ENCODE data around the gene SELENOF.

Gene SELENOF

GRCh38 chr1:86865973-86866637 lies 47.8 kb downstream of the SELENOF start:
- TF ChIP-seq CTCF (IDR thresholded peaks at IDR 0.05) = no peak

DNA sequence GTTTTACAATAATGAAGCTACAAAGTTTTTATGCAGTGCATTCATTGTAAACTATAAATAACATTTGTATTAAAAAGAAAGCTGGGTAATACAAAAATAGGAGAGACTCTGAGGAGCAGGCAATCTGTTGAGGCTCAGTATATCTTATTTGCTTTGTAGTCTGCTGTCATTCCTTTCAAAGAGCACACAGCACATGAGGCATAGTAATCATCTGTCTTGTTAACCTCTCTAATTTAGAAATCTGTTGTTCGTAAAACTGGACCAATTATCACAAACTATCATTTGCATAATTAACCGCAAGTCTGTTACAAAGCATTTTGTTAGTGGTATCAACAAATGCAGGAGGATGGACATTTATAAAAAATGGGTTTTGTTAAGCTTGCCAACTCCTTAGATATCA lies 51.0 kb downstream of the SELENOF start:
- no peak for TF ChIP-seq CTCF (IDR thresholded peaks at IDR 0.05)

DNA sequence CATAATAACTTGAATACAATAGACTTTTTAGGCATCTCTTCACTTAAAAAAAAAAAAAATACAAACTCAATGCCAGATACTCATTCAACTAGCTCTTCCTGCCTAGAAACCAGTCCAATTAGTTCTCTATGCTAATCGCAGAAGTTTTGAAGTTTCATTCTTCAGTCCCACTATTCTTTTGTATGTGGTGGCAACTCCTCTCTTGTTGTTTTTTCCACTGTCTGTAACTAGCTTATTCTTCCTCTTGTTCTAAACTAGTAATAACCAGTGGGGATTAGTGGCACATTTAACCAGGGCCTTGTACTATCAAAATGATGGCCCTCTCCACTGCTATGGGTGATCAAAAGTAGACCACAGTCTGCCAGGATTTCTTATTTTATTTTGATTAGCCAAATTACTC lies 52.5 kb downstream of the SELENOF start:
- no peak for TF ChIP-seq CTCF (IDR thresholded peaks at IDR 0.05)

DNA sequence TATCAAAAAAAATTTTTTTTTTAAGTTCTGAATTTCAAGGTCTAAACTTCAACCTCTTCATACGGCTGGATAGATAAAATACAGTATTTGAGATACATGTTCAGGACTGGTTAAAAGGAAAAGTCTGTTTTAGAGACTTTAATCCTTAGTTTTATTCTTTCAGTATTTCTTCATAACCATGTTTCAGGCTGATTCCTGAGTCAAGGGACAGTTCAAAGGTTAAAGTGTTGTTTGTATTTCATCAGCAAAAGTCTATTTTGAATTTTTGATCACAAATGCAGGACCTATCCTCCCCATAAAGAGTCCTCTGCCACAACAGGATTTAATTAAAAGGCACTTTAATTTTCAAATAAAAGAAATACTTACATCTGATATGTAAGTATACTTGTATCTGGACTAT lies 53.5 kb downstream of the SELENOF start:
- TF ChIP-seq CTCF (IDR thresholded peaks at IDR 0.05) = no peak

GRCh38 chr1:86860020-86860419 lies 53.9 kb downstream of the SELENOF start:
- TF ChIP-seq CTCF (IDR thresholded peaks at IDR 0.05) = no peak

DNA sequence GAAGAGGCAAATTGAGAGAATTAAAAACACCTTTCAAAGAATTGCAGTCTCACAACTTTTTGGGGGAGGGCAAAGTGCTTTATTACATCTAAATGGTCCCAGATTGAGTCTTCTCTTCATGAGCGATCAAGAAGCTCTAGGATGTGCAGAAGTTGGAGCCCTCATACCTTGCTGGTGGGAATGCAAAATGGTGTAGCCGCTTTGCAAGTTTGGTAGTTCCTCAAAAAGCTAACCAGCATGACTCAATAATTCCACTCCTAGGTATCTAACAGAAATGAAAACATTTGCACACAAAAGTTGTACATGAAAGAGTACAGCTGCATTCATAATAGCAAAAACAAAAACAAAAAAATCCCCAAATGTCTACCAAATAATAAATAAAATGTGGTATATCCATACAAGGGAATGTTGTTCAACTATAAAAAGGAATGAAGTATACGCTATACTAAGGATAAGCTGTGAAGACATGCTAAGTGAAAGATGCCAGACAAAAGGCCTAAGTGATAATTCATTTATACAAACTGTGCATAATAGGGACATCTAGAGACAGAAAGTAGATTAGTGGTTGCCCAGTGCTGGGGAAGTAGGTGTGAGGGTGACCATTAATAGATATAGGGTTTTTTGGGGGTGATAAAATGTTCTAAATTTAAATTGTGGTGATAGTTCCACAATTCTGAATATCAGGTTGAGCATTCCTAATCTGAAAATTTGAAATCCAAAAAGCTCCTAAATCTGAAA lies 55.2 kb downstream of the SELENOF start:
- TF ChIP-seq CTCF (IDR thresholded peaks at IDR 0.05) = no peak

- no peak for TF ChIP-seq CTCF (IDR thresholded peaks at IDR 0.05)
Observed at GRCh38 chr1:86856196-86856595, 57.7 kb downstream of the SELENOF start.

Data from LNCAP (cell line).